HG03064 (cell line): ENCODE data around the gene NNT.
"Not testable (repeated sequence)": the region's sequence is repeated elsewhere in the genome, so short reads cannot be mapped to it uniquely, and the experiment has no call there.

Source experiments
- ATAC-seq: cut with Tn5 transposase; IDR thresholded peaks from one replicate; pipeline ENCODE4 v1.9.1; 2021; ENCODE audit warnings: low read depth; ENCODE audit not compliant: unreplicated experiment

The NNT gene

GRCh38 chr5:43602461-43603343, at the start of gene NNT:
TSS of gene NNT (plus strand) at chr5:43603180. CDS start at chr5:43609196, 6,016 bp downstream.
- ATAC-seq: peak; percentile 71

- no peak for ATAC-seq
Measured at GRCh38 chr5:43553381-43553780, 49.6 kb upstream of the NNT start.

DNA sequence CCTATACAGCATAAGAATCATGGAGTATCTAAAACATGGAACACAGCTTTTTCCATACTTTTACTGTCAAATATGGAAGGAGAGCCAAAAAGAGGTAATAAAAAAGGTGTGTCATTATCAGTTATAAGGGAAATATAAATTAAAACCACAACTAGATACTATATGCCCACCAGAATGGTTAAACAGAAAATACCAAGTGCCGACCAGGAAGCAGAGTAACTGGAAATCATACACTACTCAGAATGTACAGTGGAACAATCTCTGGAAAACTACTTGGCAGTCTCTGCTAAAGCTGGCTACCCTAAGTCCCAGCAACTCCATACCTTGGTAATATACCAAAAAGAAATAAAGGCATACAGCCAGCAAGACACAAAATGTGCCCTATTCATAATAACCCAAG, 48.5 kb upstream of the NNT start:
- no peak for ATAC-seq

- peak; percentile 31 for ATAC-seq
Measured at GRCh38 chr5:43555895-43556606, 46.9 kb upstream of the NNT start.

DNA sequence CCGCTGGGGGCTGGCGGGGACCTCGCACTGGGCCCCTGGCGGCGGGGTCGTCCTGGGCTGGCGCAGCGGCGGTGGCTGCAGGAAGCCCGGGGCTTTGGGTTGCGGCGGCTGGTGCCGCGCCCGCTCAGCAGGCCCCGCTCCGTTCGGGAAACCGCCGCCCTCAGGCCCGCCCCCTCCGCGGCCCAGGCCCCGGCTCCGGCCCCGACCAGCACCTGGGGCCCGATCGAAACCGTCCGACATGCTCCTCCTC, 46.4 kb upstream of the NNT start:
- peak; percentile 90 for ATAC-seq

DNA sequence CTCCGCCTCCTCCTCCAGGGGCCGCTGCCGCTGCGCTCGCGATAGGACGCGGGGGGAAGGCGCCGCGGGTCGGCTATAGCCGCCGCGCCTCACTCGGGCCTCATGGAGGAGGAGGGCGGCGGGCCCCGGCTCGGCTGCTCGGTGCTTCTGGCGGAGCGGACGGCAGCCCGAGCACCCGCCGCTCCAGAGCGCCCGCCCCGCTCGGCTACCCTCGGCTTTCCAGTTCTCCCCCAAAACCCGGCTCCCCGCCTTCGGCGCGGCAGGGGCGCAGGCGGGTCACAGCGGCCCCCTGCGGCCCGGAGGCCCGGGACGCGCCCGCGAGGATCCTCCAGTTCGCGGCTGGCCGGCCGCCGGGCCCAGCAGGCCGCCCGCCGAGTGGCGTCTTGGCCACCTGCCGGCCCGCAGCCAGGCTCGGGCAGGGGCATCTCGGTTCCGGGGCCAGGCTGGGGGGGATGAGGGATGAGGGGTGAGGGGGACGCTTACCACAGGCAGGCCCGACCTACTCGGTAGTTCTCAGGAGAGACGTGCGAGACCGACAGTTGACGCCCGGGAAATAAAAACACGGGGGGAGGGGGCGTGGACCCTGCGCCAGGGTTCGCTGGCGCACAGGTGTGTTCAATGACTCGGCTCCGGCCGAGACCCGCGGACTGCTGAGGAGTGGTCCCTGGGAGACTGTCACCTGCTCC, 46.0 kb upstream of the NNT start, which contains the start of gene PAIP1:
TSS of gene PAIP1 (minus strand) at position 221 of the 686 bp plus-strand sequence. CDS start 231 bp downstream, outside the sequence.
- peak; percentile 80 for ATAC-seq

DNA sequence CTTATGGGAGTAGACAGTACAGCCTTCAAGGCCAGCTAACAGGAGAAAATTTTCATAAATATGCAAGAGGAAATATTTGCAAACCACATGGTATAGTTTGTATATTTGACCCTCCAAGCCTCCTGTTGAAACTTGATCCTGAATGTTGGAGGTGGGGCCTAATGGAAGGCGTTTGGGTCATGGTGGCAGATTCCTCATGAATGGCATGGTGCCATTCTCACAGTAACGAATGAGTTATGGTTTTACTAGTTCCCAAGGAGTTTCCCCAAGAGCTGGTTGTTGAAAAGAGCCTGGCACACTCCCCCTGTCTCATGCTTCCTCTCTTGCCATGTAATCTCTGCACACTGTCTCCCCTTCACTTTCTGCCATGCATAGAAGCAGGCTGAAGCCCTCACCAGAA, 42.9 kb upstream of the NNT start:
- no peak for ATAC-seq

DNA sequence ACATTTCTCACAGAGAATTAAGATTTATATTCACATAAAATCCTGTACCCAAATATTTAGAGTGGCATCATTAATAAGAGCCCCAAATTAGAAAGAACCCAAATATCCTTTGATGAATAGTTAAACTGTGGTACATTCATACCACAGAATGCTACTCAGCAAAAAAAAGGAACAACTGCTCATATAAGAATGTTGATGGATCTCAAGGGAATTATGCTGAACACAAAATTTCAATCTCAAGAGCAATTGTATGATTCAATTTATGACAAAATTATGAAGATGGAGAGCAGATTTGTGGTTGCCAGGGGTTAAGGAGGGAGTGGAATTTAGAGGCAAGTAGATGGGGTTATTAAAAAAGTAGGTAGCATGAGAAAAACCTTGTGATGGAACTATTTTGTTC, 41.6 kb upstream of the NNT start:
- ATAC-seq: no peak

- no peak for ATAC-seq
Measured at GRCh38 chr5:43563321-43563720, 39.7 kb upstream of the NNT start.

GRCh38 chr5:43564289-43564850, 38.6 kb upstream of the NNT start:
- no peak for ATAC-seq

DNA sequence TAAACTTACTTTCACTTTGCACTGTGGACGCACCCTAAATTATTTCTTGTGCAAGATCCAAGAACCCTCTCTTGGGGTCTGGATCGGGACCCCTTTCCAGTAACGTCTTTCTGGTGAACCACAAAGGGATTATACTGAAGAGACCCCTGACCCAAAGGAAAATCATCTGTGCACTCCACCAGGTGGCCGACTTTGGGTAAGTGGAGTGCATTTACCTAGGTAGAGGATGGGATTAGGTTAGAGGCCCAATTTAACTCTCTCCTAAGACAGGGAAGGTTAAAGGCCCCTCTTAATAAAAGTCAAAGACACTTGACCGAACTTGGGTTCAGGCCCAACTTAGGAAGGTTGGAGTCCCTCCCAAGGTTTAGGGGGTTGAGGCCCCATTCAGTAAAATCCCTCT, 37.9 kb upstream of the NNT start:
- ATAC-seq: no peak

DNA sequence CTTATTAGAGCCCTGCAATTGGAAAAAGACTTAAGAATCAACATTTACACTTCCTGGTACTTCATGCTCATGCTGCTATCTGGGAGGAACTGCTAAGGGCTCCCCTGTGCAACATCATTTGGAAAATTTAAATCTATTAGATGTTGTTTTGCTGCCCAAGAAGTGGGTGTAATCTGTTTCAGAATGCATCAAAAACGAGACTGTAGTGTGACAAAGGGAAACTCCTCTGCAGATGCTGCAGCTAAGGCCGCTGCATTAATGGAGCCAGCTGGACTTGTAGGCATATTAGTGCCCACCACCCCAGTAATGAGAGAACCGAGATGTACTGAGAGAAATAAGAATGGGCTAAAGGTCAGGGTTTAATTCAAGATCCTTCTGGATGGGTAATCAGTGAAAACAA, 35.0 kb upstream of the NNT start:
- ATAC-seq: no peak

DNA sequence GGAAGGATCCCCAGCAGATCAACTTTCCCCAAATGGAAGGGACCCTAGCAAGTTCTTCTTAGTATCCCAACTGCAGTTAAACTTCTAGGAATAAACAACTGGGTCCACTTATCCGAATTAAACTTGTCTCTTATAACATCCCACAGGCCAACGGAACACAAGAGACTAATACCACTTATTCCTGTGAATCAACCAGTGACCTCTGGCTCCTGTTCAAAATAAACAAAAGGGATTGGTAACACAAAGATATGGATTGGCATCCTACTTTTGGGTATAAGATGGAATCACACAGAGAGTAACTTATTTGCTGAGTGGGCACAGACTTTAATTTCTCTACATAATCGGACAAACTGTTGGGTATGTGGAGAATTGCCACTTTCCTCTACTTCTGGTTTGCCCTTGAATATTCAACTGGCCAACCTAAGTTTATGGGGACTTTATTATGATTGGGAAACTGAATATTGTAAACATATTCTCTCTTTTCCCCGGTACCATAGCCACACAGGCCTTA, 33.7 kb upstream of the NNT start:
- ATAC-seq: no peak

GRCh38 chr5:43570450-43571158, 32.4 kb upstream of the NNT start:
- no peak for ATAC-seq

DNA sequence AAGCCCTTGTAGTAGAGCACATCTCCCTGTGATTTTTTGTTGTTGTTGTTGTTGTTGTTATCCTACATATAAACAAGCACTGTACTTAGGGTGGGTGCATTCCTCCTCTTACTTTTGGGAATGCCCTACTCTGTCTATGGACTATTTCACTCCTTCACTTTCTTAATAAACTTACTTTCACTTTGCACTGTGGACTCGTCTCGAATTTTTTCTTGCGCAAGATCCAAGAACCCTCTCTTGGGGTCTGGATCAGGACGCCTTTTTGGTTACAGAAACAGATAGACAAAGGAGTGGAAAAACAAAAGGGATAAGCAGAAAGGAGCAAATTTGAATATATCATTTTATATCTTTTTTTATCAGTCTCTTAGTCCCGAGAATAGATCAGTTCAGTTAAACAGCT, 31.7 kb upstream of the NNT start:
- no peak for ATAC-seq

GRCh38 chr5:43572357-43572756, 30.6 kb upstream of the NNT start:
- no peak for ATAC-seq

- ATAC-seq: no peak
Measured at GRCh38 chr5:43573058-43573457, 29.9 kb upstream of the NNT start.

- ATAC-seq: not testable (repeated sequence)
Measured at GRCh38 chr5:43580402-43581210, 22.4 kb upstream of the NNT start.

- ATAC-seq: no peak
Measured at GRCh38 chr5:43581398-43581797, 21.6 kb upstream of the NNT start.
